ENCODE results near the gene PSMD3.

PSMD3 gene

GRCh38 chr17:40015005-40015997, 34.7 kb downstream of the PSMD3 start, which contains the start of gene CSF3:
CSF3 (plus strand) TSS chr17:40015440; CDS start chr17:40015475, 35 bp downstream.
- no peaks in the 10 kb centered on the region for H3K79me2 ChIP-seq (ENCODE audit: low read length)
- no peak for TF ChIP-seq CTCF (IDR thresholded peaks at IDR 0.05; ENCODE audit: low read depth, low read length)
- TF ChIP-seq EZH2phosphoT487 (IDR thresholded peaks at IDR 0.05; ENCODE audit: low read depth): no peak
- H3K36me3 ChIP-seq (replicated peaks; ENCODE audit: low read depth, low read length): peaks cover 6% of the 10 kb centered on the region
- H3K27ac ChIP-seq (ENCODE audit: low read length): no peak within 1 kb of the TSS
- H4K20me1 ChIP-seq (ENCODE audit: insufficient read depth, low read length): no peaks in the 10 kb centered on the region
- peak within 1 kb of the TSS; percentile 29; the same call in 1 of the 2 replicates for H3K9ac ChIP-seq (ENCODE audit: low read length)
- H3K27me3 ChIP-seq (ENCODE audit: low read depth, low read length): no peaks in the 10 kb centered on the region
- peak within 1 kb of the TSS; percentile 67 for H3K4me3 ChIP-seq (ENCODE audit: low read length)
- no peaks in the 10 kb centered on the region for H3K9me3 ChIP-seq (ENCODE audit: insufficient read depth, low read length)
- H3K4me2 ChIP-seq (ENCODE audit: low read length): peak within 1 kb of the TSS; percentile 88
- peaks cover 19% of the 10 kb centered on the region for H3K4me1 ChIP-seq (ENCODE audit: low read length)
- peak within 1 kb of the TSS; percentile 47; the same call in 1 of the 2 replicates for H2AFZ ChIP-seq (ENCODE audit: low read depth, low read length)

GRCh38 chr17:40015998-40016985, 35.7 kb downstream of the PSMD3 start:
- Histone ChIP-seq H4K20me1 (ENCODE audit: insufficient read depth, low read length) (no peaks in the 10 kb centered on the region), H3K4me1 (ENCODE audit: low read length) (peaks cover 18% of the 10 kb centered on the region), H2AFZ (ENCODE audit: low read depth, low read length) (no peak overlapping the region), H3K27me3 (ENCODE audit: low read depth, low read length) (no peaks in the 10 kb centered on the region), H3K4me2 (ENCODE audit: low read length) (no peak overlapping the region), H3K4me3 (ENCODE audit: low read length) (no peak overlapping the region), H3K9ac (ENCODE audit: low read length) (no peak overlapping the region), H3K27ac (ENCODE audit: low read length) (no peak overlapping the region), H3K9me3 (ENCODE audit: insufficient read depth, low read length) (no peaks in the 10 kb centered on the region), H3K36me3 (replicated peaks; ENCODE audit: low read depth, low read length) (peaks cover 6% of the 10 kb centered on the region), H3K79me2 (ENCODE audit: low read length) (no peaks in the 10 kb centered on the region)
- TF ChIP-seq CTCF (IDR thresholded peaks at IDR 0.05; ENCODE audit: low read depth, low read length) (no peak), EZH2phosphoT487 (IDR thresholded peaks at IDR 0.05; ENCODE audit: low read depth) (no peak)

GRCh38 chr17:40017422-40018080, 36.9 kb downstream of the PSMD3 start:
- H3K9me3 ChIP-seq (ENCODE audit: insufficient read depth, low read length): no peaks in the 10 kb centered on the region
- H3K36me3 ChIP-seq (replicated peaks; ENCODE audit: low read depth, low read length): peaks cover 9% of the 10 kb centered on the region
- no peak overlapping the region for H3K4me2 ChIP-seq (ENCODE audit: low read length)
- no peaks in the 10 kb centered on the region for H3K27me3 ChIP-seq (ENCODE audit: low read depth, low read length)
- no peaks in the 10 kb centered on the region for H3K79me2 ChIP-seq (ENCODE audit: low read length)
- no peak overlapping the region for H3K9ac ChIP-seq (ENCODE audit: low read length)
- peaks cover 18% of the 10 kb centered on the region for H3K4me1 ChIP-seq (ENCODE audit: low read length)
- H4K20me1 ChIP-seq (ENCODE audit: insufficient read depth, low read length): no peaks in the 10 kb centered on the region
- no peak for TF ChIP-seq EZH2phosphoT487 (IDR thresholded peaks at IDR 0.05; ENCODE audit: low read depth)
- TF ChIP-seq CTCF (IDR thresholded peaks at IDR 0.05; ENCODE audit: low read depth, low read length): no peak
- no peak overlapping the region for H2AFZ ChIP-seq (ENCODE audit: low read depth, low read length)
- H3K4me3 ChIP-seq (ENCODE audit: low read length): no peak overlapping the region
- no peak overlapping the region for H3K27ac ChIP-seq (ENCODE audit: low read length)
